Upper lobe of left lung (tissue), 4 donors: Measurements from ENCODE around the gene DMXL1.

ENCODE experiments used
- POLR2A ChIP-seq, 4 donors: fragments of 450-650 bp; IDR thresholded peaks; one replicate each; pipeline ENCODE4 v1.5.1; 2016 to 2017; ENCODE audit warnings: antibody characterized with exemption in 4 of 4, mild to moderate bottlenecking in 2 of 4
- TF ChIP-seq, protein P1 (sequence below), 6 experiments: fragments of 450-650 bp in 4 of 6; fragments of 200-600 bp in 2 of 6; sonication (generic) in 2 of 6; IDR thresholded peaks; one replicate each; pipeline ENCODE4 v1.5.1; 2016 to 2019; ENCODE audit warnings: antibody characterized with exemption in 6 of 6

DNA sequence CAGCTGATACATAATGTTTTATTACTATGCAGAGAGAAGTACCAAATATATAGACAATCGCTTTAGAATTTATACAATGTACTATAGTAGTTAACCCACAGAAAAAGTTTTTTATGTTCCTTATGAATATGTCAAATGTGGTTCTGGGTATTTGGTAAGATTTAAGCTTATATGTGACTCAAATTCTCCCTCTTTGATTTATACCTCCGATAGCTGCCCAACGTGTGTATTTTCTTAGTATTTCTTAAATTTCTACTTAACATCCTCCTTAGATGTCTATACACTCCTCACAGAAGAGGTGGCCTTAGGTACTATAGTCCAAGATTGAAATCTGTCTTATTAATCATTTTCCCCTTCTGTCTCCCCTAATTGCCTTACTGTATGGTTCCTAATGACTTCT is 146.3 kb downstream of the DMXL1 start:
- TF ChIP-seq POLR2A (IDR thresholded peaks at IDR 0.05) = no peak
- TF ChIP-seq, protein P1, sequence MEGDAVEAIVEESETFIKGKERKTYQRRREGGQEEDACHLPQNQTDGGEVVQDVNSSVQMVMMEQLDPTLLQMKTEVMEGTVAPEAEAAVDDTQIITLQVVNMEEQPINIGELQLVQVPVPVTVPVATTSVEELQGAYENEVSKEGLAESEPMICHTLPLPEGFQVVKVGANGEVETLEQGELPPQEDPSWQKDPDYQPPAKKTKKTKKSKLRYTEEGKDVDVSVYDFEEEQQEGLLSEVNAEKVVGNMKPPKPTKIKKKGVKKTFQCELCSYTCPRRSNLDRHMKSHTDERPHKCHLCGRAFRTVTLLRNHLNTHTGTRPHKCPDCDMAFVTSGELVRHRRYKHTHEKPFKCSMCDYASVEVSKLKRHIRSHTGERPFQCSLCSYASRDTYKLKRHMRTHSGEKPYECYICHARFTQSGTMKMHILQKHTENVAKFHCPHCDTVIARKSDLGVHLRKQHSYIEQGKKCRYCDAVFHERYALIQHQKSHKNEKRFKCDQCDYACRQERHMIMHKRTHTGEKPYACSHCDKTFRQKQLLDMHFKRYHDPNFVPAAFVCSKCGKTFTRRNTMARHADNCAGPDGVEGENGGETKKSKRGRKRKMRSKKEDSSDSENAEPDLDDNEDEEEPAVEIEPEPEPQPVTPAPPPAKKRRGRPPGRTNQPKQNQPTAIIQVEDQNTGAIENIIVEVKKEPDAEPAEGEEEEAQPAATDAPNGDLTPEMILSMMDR (IDR thresholded peaks at IDR 0.05) = no peak
